ENCODE results near the gene C2CD4C. TPM values are rescaled to one million over a fixed set of nuclear protein-coding genes. Genes with fewer than 3 reads are reported as not detected.
"Not testable (repeated sequence)": the region's sequence is repeated elsewhere in the genome, so short reads cannot be mapped to it uniquely, and the experiment has no call there.

The C2CD4C gene
- total RNA-seq, 2 experiments from 2014 or later: 0.10 to 0.12 TPM

DNA sequence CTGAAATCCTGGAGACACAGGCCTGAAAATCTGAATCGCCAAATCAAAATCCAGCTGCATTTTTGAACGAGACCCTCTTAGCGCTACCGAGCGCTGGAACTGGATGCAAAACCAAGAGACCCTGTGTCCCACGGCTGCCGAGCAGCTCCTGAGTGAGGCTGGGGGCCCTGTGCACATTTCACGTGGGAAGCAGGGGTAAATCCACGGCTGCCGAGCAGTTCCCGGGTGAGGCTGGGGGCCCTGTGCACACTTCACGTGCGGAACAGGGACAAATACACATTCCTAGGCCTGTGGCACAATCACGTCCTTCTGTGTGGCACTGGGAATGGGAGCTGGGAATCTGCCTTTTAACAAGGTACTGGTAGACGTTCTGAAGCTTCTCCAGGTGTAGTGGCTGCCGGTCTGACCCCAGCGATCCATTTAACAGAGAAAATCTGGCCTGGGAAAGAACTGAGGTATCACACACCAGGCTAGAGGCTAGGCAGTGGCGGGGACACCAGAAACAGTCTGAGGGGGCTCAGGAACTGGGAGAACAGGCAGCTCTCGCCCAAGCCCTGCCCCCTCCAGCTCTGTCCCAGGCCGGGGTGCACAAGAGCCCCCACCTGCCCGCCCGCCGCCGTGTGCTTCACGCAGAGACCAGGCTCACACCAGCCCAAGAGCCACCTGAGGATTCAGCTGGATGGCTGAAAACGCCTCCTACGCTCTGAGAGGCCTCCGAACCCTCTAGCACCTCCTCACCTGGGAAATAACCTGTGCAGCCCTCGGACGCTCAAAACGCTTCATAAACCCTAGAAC is 11.0 kb upstream of the C2CD4C start:
- H3K4me1 Mint-ChIP-seq (ENCODE audit: low read depth): no peaks in the 10 kb centered on the region
- CTCF ChIA-PET: interaction anchor here (1.3 kb wide), 1 partner anchor 90 kb away, joined by 4 read pairs; no protein-coding TSS in a partner anchor
- no peak overlapping the region for H3K27ac Mint-ChIP-seq
- no peaks in the 10 kb centered on the region for H3K27me3 Mint-ChIP-seq (ENCODE audit: low read depth)
- no peaks in the 10 kb centered on the region for H3K36me3 Mint-ChIP-seq (ENCODE audit: low read depth)
- no peaks in the 10 kb centered on the region for H3K9me3 Mint-ChIP-seq
- H3K4me3 Mint-ChIP-seq: no peak overlapping the region
- intact Hi-C loops (cut with micrococcal nuclease): no loop called here
- DNase-seq: no peak

DNA sequence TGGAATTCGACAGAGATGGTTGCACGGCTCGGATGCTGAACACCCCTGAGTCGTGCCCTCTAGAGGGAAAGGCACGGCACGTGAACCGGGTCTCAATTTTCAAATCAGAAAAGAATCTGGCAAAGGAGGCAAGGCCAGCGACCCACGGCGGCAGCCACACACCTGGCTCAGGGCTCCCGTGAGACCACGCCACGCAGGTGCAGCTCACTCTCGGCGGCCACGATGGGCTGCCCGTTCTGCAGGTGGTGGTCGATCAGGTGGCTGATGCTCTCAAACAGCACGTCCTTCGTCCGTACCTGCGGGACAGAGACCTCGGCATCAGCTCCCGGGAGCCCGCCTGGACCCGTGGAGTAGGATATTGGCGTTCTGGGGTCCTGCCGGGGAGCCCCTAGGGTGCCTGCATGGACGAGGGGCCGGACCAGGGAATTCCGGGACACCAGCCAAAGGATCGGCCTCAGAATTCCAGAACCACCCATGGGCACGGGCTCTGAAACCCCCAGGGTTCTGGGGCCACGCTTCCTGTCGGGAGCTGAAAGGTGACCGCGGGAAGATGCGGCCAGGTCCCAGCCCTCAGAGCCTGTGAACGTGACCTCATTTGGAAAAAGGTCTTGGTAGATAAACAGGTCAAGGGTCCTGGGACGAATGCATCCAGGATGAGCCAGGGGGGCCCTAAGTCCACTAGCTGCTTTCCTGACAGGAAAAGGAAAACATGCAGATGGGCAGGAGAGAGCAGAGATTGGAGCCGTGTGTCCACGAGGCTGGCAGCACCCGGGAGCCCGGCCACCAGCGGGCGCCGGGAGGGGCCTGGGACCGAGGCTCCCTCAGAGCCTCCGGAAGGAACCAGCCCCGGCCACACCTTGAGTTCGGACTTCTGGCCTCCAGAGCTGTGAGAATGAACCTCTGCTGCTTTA is 10.1 kb upstream of the C2CD4C start:
- Mint-ChIP-seq H3K9me3 (no peaks in the 10 kb centered on the region), H3K36me3 (ENCODE audit: low read depth) (no peaks in the 10 kb centered on the region), H3K27me3 (ENCODE audit: low read depth) (no peaks in the 10 kb centered on the region), H3K4me3 (no peak overlapping the region), H3K27ac (no peak overlapping the region), H3K4me1 (ENCODE audit: low read depth) (no peaks in the 10 kb centered on the region)
- no peak for DNase-seq
- CTCF ChIA-PET: interaction anchor here (1.3 kb wide), 1 partner anchor 91 kb away, joined by 4 read pairs; no protein-coding TSS in a partner anchor
- intact Hi-C loops (cut with micrococcal nuclease): no loop called here

DNA sequence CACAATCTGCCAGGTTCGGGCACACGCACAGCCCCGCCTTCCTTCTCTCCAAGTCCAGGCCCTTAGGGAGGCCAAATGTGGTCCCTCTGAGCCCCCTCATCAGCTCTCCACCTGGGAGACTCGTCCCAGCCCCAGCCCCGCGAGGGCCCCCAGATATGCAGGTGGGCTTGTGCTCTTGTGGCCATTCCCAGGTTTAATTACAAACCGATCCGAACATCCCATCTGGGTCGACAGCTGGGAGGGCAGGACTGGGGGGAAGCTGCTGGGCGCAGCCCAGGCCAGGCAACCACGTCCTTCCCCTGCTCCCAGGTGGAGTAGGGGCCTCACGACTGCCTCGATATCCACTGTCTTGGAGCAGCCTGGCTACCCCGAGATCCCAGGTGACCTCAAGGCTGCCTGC is 7.5 kb upstream of the C2CD4C start:
- H3K9me3 Mint-ChIP-seq: no peaks in the 10 kb centered on the region
- CTCF ChIA-PET: no interaction called here
- intact Hi-C loops (cut with micrococcal nuclease): no loop called here

DNA sequence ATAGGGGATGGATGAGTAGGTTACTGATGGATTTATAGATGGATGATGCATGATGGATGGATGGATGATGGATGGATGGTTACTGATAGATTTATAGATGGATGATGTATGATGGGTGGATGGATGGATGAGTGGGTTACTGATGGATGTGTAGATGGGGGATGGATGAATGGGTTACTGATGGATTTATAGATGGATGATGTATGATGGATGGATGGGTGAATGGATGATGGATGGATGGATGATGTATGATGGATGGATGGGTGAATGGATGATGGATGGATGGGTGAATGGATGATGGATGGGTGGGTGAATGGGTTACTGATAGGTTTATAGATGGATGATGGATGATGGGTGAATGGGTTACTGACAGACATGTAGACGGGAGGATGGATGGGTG is 6.3 kb upstream of the C2CD4C start:
- intact Hi-C loops (cut with micrococcal nuclease): no loop called here
- Mint-ChIP-seq H3K4me3 (no peak overlapping the region), H3K4me1 (ENCODE audit: low read depth) (no peaks in the 10 kb centered on the region), H3K27ac (no peak overlapping the region), H3K36me3 (ENCODE audit: low read depth) (no peaks in the 10 kb centered on the region), H3K27me3 (ENCODE audit: low read depth) (no peaks in the 10 kb centered on the region), H3K9me3 (no peaks in the 10 kb centered on the region)
- DNase-seq: no peak
- CTCF ChIA-PET: no interaction called here

More for the DNA sequence above, 7.5 kb upstream of the C2CD4C start:
- H3K4me1 Mint-ChIP-seq (ENCODE audit: low read depth): no peaks in the 10 kb centered on the region
- no peaks in the 10 kb centered on the region for H3K27me3 Mint-ChIP-seq (ENCODE audit: low read depth)
- H3K27ac Mint-ChIP-seq: no peak overlapping the region
- H3K36me3 Mint-ChIP-seq (ENCODE audit: low read depth): no peaks in the 10 kb centered on the region
- no peak overlapping the region for H3K4me3 Mint-ChIP-seq
- DNase-seq: no peak

DNA sequence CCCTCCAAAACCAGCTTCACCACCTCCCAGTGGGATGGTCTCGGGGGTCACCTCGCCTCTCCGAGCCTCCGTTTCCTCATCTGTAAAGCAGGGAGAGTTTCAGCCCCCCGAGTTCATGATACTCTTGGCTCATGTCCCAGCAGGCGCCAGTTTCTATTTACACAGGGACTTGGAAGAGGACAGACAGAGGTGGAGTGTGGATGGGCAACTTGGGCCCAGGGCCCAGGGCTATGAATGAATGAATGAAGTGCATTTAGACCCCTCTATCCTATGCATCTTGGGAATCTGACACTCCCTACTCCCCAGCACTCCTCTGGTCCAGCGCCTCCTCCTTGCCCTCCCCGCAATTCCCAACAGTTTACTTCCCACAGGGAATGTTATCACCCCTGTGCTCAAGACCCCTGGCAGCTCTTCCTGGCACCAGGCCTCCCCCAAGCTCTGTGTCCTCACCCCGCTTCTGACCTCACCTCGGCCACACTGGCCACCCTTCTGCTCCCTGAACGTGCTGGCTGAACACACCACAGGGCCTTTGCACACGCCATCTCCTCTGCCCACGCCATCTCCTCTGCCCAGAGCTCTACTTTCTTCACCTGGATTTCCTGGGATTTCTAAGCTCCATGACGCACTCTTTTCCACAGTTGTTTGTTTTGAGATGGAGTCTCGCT is 4.9 kb upstream of the C2CD4C start:
- CTCF ChIA-PET: no interaction called here
- H3K4me3 Mint-ChIP-seq: no peak overlapping the region
- no peaks in the 10 kb centered on the region for H3K36me3 Mint-ChIP-seq (ENCODE audit: low read depth)
- intact Hi-C loops (cut with micrococcal nuclease): no loop called here
- DNase-seq: no peak
- no peak overlapping the region for H3K27ac Mint-ChIP-seq
- H3K9me3 Mint-ChIP-seq: no peaks in the 10 kb centered on the region
- H3K4me1 Mint-ChIP-seq (ENCODE audit: low read depth): peaks cover 6% of the 10 kb centered on the region
- H3K27me3 Mint-ChIP-seq (ENCODE audit: low read depth): peaks cover 7% of the 10 kb centered on the region

DNA sequence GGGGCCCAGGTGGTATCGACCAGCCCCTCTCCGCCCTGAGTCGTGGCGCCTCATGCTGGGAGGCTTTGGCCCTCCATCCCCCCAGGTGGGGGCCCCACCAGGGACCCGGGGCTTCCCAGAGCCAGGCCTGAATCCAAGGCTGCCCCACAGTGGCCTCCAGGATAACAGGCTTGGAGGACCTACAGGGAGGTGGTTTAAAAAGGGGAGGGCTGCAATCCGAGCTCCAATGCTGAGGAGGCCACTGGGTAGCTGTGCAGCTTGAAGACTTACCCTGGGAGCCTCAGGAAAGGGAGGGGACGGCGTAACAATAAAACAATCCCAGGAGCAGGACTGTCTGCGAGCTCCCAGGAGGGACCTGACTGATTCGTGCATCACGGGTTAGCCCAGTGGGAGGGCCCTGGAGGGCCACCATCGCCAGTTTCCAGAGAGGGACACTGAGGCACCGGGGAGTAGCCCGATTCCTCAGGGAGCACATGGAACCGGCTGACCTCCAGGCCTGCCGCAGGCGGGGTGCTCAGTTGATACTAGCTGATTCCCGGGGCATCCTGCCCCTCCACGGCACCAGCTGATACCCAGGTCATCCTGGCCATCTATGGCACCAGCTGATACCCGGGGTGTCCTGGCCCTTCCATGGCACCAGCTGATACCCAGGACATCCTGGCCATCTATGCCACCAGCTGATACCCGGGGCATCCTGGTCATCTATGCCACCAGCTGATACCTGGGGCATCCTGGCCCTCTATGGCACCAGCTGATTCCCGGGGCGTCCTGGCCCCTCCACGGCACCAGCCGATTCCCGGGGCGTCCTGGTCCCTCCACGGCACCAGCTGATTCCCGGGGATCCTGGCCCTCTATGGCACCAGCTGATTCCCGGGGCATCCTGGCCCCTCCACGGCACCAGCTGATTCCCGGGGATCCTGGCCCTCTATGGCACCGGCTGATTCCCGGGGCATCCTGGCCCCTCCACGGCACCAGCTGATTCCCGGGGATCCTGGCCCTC is 3.7 kb upstream of the C2CD4C start:
- CTCF ChIA-PET: no interaction called here
- Mint-ChIP-seq H3K27me3 (ENCODE audit: low read depth) (peaks cover 7% of the 10 kb centered on the region), H3K36me3 (ENCODE audit: low read depth) (no peaks in the 10 kb centered on the region), H3K9me3 (no peaks in the 10 kb centered on the region), H3K4me3 (no peak overlapping the region), H3K4me1 (ENCODE audit: low read depth) (peaks cover 6% of the 10 kb centered on the region), H3K27ac (no peak overlapping the region)
- DNase-seq: no peak
- intact Hi-C loops (cut with micrococcal nuclease): no loop called here

DNA sequence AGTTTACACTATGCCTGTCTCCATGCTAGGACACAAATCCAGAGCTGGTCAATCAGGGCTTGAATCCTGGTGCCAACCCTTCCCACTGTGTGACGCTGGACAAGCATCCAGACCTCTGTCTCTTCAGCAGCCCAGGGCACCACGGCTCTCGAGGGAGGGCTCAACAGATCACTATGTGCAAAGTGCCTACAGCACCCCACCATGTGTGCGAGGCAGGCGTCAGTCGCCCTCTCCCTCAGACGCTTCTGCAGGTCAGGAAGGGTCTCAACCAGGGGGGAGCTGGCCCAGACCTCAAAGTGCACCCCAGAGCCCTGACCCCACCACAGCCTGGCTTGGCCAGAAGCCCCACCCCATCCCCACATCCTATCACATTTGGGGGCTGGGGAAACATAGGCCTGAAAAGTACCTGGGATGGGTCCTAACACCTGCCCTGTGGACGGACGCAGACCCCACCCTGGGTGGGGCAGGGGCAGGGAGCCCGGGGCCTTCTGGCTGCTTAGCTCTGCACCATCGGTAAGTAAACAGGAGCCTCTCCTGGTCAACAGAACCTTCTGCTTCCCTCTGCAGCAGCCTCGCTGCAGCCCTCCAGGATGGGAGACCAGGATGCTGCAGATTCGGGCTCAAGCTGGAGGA is 2.9 kb upstream of the C2CD4C start:
- H3K36me3 Mint-ChIP-seq (ENCODE audit: low read depth): no peaks in the 10 kb centered on the region
- no peaks in the 10 kb centered on the region for H3K9me3 Mint-ChIP-seq
- H3K4me3 Mint-ChIP-seq: no peak overlapping the region
- intact Hi-C loops (cut with micrococcal nuclease): no loop called here
- H3K27me3 Mint-ChIP-seq (ENCODE audit: low read depth): peaks cover 7% of the 10 kb centered on the region
- H3K4me1 Mint-ChIP-seq (ENCODE audit: low read depth): peaks cover 6% of the 10 kb centered on the region
- H3K27ac Mint-ChIP-seq: no peak overlapping the region
- CTCF ChIA-PET: no interaction called here
- DNase-seq: no peak

DNA sequence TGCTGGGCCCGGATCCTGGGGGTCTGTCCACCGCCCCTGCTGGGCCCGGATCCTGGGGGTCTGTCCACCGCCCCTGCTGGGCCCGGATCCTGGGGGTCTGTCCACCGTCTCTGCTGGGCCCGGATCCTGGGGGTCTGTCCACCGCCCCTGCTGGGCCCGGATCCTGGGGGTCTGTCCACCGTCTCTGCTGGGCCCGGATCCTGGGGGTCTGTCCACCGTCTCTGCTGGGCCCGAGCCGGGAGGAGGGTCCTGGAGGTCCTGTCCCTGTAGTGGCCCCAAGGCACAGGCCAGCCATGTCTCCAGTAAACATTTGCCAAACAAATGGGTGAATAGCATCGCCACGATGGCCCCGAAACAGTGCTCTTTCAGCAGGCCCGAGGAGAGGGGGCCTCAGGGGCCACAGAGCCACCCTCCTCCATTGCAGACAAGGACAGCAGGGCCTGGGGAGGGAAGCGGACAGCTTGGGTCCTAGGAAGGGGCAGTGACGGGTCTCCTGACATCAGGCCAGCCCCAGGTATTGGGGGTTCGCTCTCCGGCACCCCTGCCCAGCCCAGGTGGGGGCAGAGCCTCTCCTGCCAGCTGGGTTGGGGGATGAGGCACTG is 2.3 kb upstream of the C2CD4C start:
- H3K9me3 Mint-ChIP-seq; H3K36me3 Mint-ChIP-seq (ENCODE audit: low read depth); H3K4me3 Mint-ChIP-seq; CTCF ChIA-PET; DNase-seq; H3K4me1 Mint-ChIP-seq (ENCODE audit: low read depth); H3K27ac Mint-ChIP-seq; H3K27me3 Mint-ChIP-seq (ENCODE audit: low read depth); intact Hi-C loops (cut with micrococcal nuclease): not testable (repeated sequence)

DNA sequence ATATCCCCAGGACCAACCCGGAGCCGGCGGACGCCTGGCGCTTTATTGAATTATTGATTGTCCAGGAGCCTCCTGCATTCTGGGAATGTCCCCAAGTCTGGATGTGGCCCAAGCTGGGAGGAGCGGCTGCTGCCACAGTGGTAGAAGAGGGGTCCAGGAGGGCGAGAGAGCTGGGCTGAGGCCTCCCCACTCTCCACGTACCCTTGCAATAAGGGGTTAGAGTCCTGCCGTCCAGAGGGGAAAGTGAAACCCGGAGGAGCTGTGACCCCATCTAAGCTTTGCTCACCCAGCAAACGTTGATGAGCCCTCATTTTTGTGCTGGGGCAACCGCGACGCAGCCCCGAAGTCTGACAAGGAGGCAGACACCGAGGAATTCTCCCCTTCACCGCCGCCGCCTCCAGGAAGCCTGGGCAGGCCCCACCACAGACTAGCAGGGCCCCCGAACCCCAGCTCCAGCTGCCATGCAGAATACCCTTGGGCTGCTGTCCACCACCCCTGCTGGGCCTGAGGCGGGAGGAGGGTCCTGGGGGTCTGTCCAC is 1.4 kb upstream of the C2CD4C start:
- Mint-ChIP-seq H3K36me3 (ENCODE audit: low read depth) (no peaks in the 10 kb centered on the region), H3K4me3 (no peak overlapping the region), H3K27me3 (ENCODE audit: low read depth) (peaks cover 16% of the 10 kb centered on the region), H3K4me1 (ENCODE audit: low read depth) (peaks cover 6% of the 10 kb centered on the region), H3K27ac (no peak overlapping the region), H3K9me3 (no peaks in the 10 kb centered on the region)
- intact Hi-C loops (cut with micrococcal nuclease): no loop called here
- CTCF ChIA-PET: no interaction called here
- DNase-seq: no peak

DNA sequence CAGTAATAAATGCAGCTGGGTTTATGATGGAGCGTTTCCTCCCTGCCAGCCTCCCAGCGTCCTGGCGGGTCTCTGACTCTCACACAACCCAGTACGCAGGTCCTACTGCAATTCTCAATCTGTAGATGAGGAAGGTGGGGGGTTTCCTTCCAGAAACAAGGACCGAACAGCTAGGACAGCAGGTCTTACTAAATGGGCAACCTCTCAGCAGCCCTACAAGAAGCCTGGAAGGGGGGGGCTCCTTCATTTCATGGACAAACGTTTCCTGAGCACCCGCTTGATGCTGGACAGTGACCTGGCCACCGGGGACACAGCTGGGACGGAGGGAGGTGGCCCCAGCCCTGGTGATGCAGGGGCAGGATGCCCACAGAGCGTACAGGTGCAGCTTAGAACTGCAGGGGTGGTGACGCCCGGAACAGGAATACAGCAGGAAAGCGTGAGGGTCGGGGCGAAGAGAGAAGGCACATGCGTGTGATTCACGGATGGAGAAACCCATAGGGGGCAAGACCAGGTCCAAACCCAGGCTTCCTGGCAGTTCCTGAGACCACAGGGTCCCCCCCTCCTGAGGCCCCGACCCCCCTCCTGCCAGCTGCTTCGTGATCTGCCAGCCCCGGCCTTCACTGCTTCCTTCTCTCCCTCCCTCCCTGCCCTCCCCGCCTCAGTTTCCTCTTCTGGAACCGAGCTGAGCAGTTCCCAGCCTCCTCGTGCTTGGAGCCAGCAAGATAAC is 732 bp upstream of the C2CD4C start:
- CTCF ChIA-PET: no interaction called here
- H3K27me3 Mint-ChIP-seq (ENCODE audit: low read depth): peaks cover 17% of the 10 kb centered on the region

More for the DNA sequence above, 732 bp upstream of the C2CD4C start:
- intact Hi-C loops (cut with micrococcal nuclease): no loop called here
- DNase-seq: no peak
- no peak overlapping the region for H3K27ac Mint-ChIP-seq
- peak overlapping the region; percentile 67 for H3K4me3 Mint-ChIP-seq
- H3K9me3 Mint-ChIP-seq: no peaks in the 10 kb centered on the region
- peaks cover 6% of the 10 kb centered on the region for H3K4me1 Mint-ChIP-seq (ENCODE audit: low read depth)
- H3K36me3 Mint-ChIP-seq (ENCODE audit: low read depth): no peaks in the 10 kb centered on the region
